Adrenal gland (tissue), 5 donors: Measurements from ENCODE around the gene C9orf50.

Experiments used
- POLR2A ChIP-seq, 2 donors: fragments of 450-650 bp; IDR thresholded peaks; one replicate each; pipeline ENCODE4 v1.6.1; 2017; ENCODE audit warnings: antibody characterized with exemption in 2 of 2, mild to moderate bottlenecking in 2 of 2, moderate library complexity in 1 of 2
- TF ChIP-seq, protein P1 (sequence below), 6 experiments: fragments of 450-650 bp in 4 of 6; fragments of 200-600 bp in 2 of 6; sonication (generic) in 1 of 6; IDR thresholded peaks; 1 replicate in 5 of 6; 2 replicates in 1 of 6; pipeline versions ENCODE4 v1.5.1 to v1.8.0; 2016 to 2021; ENCODE audit warnings: antibody characterized with exemption in 6 of 6, mild to moderate bottlenecking in 2 of 6, moderate library complexity in 1 of 6
- donor health status: DM: no; HTN: no; CAD: no.

DNA sequence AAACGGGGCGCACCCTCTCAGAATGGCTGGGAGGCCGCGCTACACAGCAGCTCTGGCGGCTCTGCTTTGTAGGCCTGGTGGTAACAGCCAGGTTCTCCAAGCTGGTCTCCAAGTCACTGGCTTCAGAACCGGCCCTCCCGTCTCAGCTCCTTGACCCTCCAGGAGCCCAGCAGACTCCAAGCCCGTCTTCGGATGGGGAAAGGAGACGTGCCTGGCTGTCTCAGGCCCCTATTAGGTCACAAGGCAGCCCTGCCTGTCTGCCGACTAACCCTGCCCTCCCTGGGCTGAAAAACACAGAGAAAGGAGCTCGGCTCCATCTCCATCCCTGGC lies 18.8 kb upstream of the C9orf50 start:
- TF ChIP-seq, protein P1, sequence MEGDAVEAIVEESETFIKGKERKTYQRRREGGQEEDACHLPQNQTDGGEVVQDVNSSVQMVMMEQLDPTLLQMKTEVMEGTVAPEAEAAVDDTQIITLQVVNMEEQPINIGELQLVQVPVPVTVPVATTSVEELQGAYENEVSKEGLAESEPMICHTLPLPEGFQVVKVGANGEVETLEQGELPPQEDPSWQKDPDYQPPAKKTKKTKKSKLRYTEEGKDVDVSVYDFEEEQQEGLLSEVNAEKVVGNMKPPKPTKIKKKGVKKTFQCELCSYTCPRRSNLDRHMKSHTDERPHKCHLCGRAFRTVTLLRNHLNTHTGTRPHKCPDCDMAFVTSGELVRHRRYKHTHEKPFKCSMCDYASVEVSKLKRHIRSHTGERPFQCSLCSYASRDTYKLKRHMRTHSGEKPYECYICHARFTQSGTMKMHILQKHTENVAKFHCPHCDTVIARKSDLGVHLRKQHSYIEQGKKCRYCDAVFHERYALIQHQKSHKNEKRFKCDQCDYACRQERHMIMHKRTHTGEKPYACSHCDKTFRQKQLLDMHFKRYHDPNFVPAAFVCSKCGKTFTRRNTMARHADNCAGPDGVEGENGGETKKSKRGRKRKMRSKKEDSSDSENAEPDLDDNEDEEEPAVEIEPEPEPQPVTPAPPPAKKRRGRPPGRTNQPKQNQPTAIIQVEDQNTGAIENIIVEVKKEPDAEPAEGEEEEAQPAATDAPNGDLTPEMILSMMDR (IDR thresholded peaks at IDR 0.05), result no peak
- no peak for TF ChIP-seq POLR2A (IDR thresholded peaks at IDR 0.05)
